HEK293T (cell line): ENCODE results near the gene ALK.

Experiments used
- CTCF ChIA-PET: fragments of 350-600 bp; formaldehyde crosslinking; extraction: SDS; loops from one replicate; lab custom pipeline; 2021; ENCODE audit warnings: antibody characterized with exemption, inconsistent platforms; lab: Yijun Ruan, JAX
- POLR2A ChIA-PET: fragments of 350-600 bp; formaldehyde crosslinking; extraction: SDS; loops from one replicate; lab custom pipeline; 2020; ENCODE audit warnings: antibody characterized with exemption, inconsistent platforms; lab: Yijun Ruan, JAX
- DNase-seq: peaks from one replicate; pipeline ENCODE4 v3.0.0; 2012; ENCODE audit warnings: mixed read lengths; ENCODE audit errors: extremely low spot score
- ARNT ChIP-seq: fragments of 450-650 bp; IDR thresholded peaks from 2 replicates; pipeline ENCODE4 v1.6.1; 2017; ENCODE audit warnings: mild to moderate bottlenecking
- BHLHE40 ChIP-seq: fragments of 450-650 bp; IDR thresholded peaks from 2 replicates; pipeline ENCODE4 v1.6.1; 2016; ENCODE audit warnings: mild to moderate bottlenecking, moderate library complexity, borderline replicate concordance
- CTBP1 ChIP-seq: fragments of 450-650 bp; IDR thresholded peaks from 2 replicates; pipeline ENCODE4 v1.6.1; 2016; ENCODE audit warnings: borderline replicate concordance
- ELF4 ChIP-seq: fragments of 450-650 bp; IDR thresholded peaks from 2 replicates; pipeline ENCODE4 v1.6.1; 2017; ENCODE audit warnings: antibody characterized with exemption
- FOXA1 ChIP-seq: fragments of 450-650 bp; IDR thresholded peaks from 2 replicates; pipeline ENCODE4 v1.6.1; 2016; ENCODE audit warnings: mild to moderate bottlenecking
- FOXK2 ChIP-seq: fragments of 450-650 bp; IDR thresholded peaks from 2 replicates; pipeline ENCODE4 v1.6.1; 2016; ENCODE audit warnings: mild to moderate bottlenecking
- FOXM1 ChIP-seq: fragments of 450-650 bp; IDR thresholded peaks from 2 replicates; pipeline ENCODE4 v1.6.1; 2017; ENCODE audit warnings: mild to moderate bottlenecking, borderline replicate concordance
- HDGF ChIP-seq: fragments of 450-650 bp; IDR thresholded peaks from 2 replicates; pipeline ENCODE4 v1.6.1; 2017; ENCODE audit warnings: antibody characterized with exemption, borderline replicate concordance
- L3MBTL2 ChIP-seq: fragments of 450-650 bp; conservative IDR thresholded peaks from 2 replicates; pipeline ENCODE4 v1.6.1; 2016; ENCODE audit warnings: mild to moderate bottlenecking
- LEF1 ChIP-seq: fragments of 450-650 bp; IDR thresholded peaks from 2 replicates; pipeline ENCODE4 v1.6.1; 2017; ENCODE audit warnings: mild to moderate bottlenecking, borderline replicate concordance
- NFRKB ChIP-seq: fragments of 450-650 bp; IDR thresholded peaks from 2 replicates; pipeline ENCODE4 v1.6.1; 2016; ENCODE audit warnings: mild to moderate bottlenecking, moderate library complexity
- SP1 ChIP-seq: fragments of 450-650 bp; IDR thresholded peaks from 2 replicates; pipeline ENCODE4 v1.6.1; 2017
- SUZ12 ChIP-seq: fragments of 450-650 bp; IDR thresholded peaks from 2 replicates; pipeline ENCODE4 v1.6.1; 2016; ENCODE audit warnings: mild to moderate bottlenecking
- TARDBP ChIP-seq: fragments of 450-650 bp; IDR thresholded peaks from 2 replicates; pipeline ENCODE4 v1.6.1; 2016
- ZNF384 ChIP-seq: fragments of 450-650 bp; IDR thresholded peaks from 2 replicates; pipeline ENCODE4 v1.6.1; 2016
- TF ChIP-seq, protein P1 (sequence below): fragments of 450-650 bp; IDR thresholded peaks from 2 replicates; pipeline ENCODE4 v1.6.1; 2016

ALK gene

DNA sequence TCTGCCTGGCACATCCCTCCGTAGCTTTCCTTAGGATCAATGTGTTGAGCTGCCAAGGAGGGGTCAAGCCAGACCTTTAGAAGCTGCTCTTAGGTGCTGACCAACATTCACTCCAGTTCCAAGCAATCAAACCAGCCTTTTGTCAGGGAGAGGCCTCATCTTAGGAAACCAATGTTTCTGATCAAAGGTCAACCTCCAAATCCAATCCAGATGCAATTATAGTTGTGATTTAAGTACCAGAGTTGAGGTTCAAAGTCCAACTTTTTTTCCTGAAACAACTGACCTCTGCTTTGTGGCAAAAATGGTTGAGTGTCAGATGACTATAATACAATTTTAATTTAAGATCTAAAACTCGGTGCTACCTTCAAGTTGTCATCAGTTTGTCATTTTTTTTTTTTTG is 303.4 kb downstream of the ALK start:
- no peak for DNase-seq
- ChIA-PET CTCF (no interaction called here), POLR2A (no interaction called here)
- no peak for TF ChIP-seq BHLHE40
- no peak for TF ChIP-seq LEF1
- no peak for TF ChIP-seq TARDBP
- no peak for TF ChIP-seq CTBP1
- TF ChIP-seq ARNT, result no peak

GRCh38 chr2:29617351-29617750 is 304.0 kb downstream of the ALK start:
- TF ChIP-seq CTBP1, result no peak
- TF ChIP-seq SUZ12, result no peak
- TF ChIP-seq LEF1, result no peak
- no peak for TF ChIP-seq ELF4
- TF ChIP-seq FOXK2, result no peak
- TF ChIP-seq ARNT, result no peak
- no peak for TF ChIP-seq SP1
- TF ChIP-seq ZNF384, result no peak
- TF ChIP-seq, protein P1, sequence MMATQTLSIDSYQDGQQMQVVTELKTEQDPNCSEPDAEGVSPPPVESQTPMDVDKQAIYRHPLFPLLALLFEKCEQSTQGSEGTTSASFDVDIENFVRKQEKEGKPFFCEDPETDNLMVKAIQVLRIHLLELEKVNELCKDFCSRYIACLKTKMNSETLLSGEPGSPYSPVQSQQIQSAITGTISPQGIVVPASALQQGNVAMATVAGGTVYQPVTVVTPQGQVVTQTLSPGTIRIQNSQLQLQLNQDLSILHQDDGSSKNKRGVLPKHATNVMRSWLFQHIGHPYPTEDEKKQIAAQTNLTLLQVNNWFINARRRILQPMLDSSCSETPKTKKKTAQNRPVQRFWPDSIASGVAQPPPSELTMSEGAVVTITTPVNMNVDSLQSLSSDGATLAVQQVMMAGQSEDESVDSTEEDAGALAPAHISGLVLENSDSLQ, result no peak
- no peak for TF ChIP-seq TARDBP
- TF ChIP-seq NFRKB, result no peak
- TF ChIP-seq FOXM1, result no peak
- TF ChIP-seq BHLHE40, result no peak
- no peak for TF ChIP-seq L3MBTL2
- TF ChIP-seq HDGF, result no peak
- TF ChIP-seq FOXA1, result no peak
- POLR2A ChIA-PET, result no interaction called here
- CTCF ChIA-PET, result no interaction called here
- DNase-seq, result no peak

DNA sequence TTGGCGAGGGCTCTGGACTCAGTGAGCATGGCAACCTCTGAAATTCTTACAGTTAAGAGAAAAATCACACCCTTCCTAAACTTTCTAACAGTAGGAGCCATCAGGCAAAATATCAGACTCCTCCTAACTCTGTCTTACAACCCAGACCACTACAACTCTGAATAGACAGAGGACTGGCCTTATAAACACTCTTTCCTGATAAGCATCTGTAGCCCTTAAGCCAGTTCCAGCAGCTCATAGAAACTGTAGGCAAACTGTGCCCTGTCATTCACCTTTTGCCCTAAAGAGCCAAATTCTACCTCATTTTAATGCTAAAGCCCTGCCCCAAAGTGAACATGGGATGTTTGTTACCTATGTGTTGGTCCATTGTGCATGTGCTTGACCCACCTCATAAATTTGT is 304.8 kb downstream of the ALK start:
- TF ChIP-seq HDGF (no peak), ZNF384 (no peak), ARNT (no peak), L3MBTL2 (no peak), CTBP1 (no peak), LEF1 (no peak), BHLHE40 (no peak), SP1 (no peak), FOXK2 (no peak), FOXM1 (no peak), FOXA1 (no peak), NFRKB (no peak), ELF4 (no peak), SUZ12 (no peak), TARDBP (no peak)
- TF ChIP-seq, protein P1, result no peak
- no peak for DNase-seq
- POLR2A ChIA-PET, result no interaction called here
- CTCF ChIA-PET, result interaction anchor here (1.5 kb wide), 1 partner anchor 307 kb away, joined by 5 read pairs; no protein-coding TSS in a partner anchor

- CTCF ChIA-PET, result interaction anchor here (1.5 kb wide), 1 partner anchor 307 kb away, joined by 5 read pairs; no protein-coding TSS in a partner anchor
- no peak for DNase-seq
- POLR2A ChIA-PET, result no interaction called here
- TF ChIP-seq ELF4 (no peak), FOXM1 (no peak), L3MBTL2 (no peak), ARNT (no peak), TARDBP (no peak), BHLHE40 (no peak), ZNF384 (no peak), LEF1 (no peak), HDGF (no peak), SP1 (no peak), SUZ12 (no peak), CTBP1 (no peak), FOXA1 (no peak)
- TF ChIP-seq, protein P1, result no peak
Measured at GRCh38 chr2:29615841-29616240, 305.5 kb downstream of the ALK start.

- CTCF ChIA-PET, result interaction anchor here (0.6 to 1.5 kb wide), 2 partner anchors 90 to 308 kb away, joined by 3 to 5 read pairs; no protein-coding TSS in a partner anchor
- no peak for DNase-seq
- TF ChIP-seq FOXK2 (no peak), LEF1 (no peak), ZNF384 (no peak), FOXA1 (no peak), ELF4 (no peak), ARNT (no peak), SP1 (no peak), CTBP1 (no peak)
- POLR2A ChIA-PET, result no interaction called here
Measured at GRCh38 chr2:29615183-29615582, 306.2 kb downstream of the ALK start.

DNA sequence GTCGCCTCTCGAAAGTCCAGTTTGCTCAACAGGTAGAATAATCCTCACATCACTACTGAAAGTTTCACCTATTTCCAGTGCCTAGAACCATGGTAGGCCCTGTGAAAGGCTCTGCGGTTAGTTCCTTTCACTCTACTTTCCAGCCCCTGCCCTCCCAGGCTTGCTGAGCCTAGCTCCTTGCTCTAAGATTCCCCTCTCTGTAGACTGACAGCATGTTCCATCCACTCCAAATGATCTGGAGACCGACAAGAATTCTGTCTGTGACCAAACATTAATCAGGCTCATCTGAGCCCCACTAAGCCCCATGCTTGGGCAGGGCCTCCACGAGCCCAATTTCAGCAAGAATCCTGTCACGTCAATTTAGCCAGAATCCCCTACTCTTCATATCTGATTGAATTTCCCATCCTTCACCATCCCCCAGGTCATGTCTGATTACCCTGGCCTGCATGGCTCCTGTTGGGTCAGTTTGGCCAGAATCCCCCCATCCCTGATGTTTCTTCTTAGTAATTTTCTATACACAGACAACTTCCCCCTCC is 307.0 kb downstream of the ALK start:
- no peak for TF ChIP-seq FOXM1
- no peak for TF ChIP-seq FOXK2
- no peak for TF ChIP-seq BHLHE40
- TF ChIP-seq TARDBP, result no peak
- no peak for TF ChIP-seq LEF1
- TF ChIP-seq ZNF384, result no peak
- no peak for TF ChIP-seq FOXA1
- TF ChIP-seq SP1, result no peak
- no peak for TF ChIP-seq ELF4
- no peak for TF ChIP-seq ARNT
- no peak for TF ChIP-seq HDGF
- no peak for TF ChIP-seq SUZ12
- POLR2A ChIA-PET, result no interaction called here
- CTCF ChIA-PET, result no interaction called here
- DNase-seq, result no peak
